Measurements from ENCODE around the gene RNF5.

RNF5 gene

DNA sequence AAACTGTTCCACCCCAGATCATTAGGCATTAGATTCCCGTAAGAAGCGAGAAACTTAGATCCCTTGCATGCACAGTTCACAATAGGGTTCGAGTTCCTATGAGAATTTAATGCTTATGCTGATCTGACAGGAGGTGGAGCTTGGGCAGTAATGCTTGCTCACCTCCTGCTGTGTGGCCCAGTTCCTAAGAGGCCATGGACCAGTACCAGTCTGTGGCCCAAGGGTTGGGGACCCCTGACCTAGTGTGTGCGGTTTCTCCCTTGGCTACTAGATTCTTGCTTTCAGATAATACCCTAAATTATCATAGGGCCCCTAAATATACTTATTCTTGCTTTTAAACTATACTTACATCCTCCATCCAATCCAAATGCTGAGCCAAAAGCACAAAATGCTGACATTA, 16.2 kb downstream of the RNF5 start:
- Histone ChIP-seq H3K9me3 (ENCODE audit: insufficient read depth, low read depth, low read length) (no peaks in the 10 kb centered on the region), H3K4me1 (ENCODE audit: control insufficient read depth in 1 of 2, insufficient read depth in 2 of 2, low read length in 2 of 2) (peaks cover 17 to 21% of the 10 kb centered on the region in 2 experiments), H2BK12ac (ENCODE audit: low read length) (no peak overlapping the region), H3K23ac (ENCODE audit: low read length) (no peak overlapping the region), H4K91ac (ENCODE audit: low read depth, low read length) (no peak overlapping the region), H3K4ac (ENCODE audit: low read depth, low read length) (no peak overlapping the region), H2AK5ac (ENCODE audit: low read length) (no peak overlapping the region), H3K14ac (ENCODE audit: low read length) (no peak overlapping the region), H3K9ac (ENCODE audit: low read length) (no peak overlapping the region), H3K4me2 (ENCODE audit: low read length) (no peak overlapping the region), H3K79me1 (ENCODE audit: low read length) (peaks cover 27% of the 10 kb centered on the region), H3K79me2 (ENCODE audit: control insufficient read depth, insufficient read depth, low read length, poor library complexity) (peaks cover 9% of the 10 kb centered on the region), H4K8ac (ENCODE audit: low read depth, low read length) (no peak overlapping the region), H3K36me3 (ENCODE audit: control insufficient read depth in 1 of 2, insufficient read depth in 2 of 2, low read length in 2 of 2) (no peaks in the 10 kb centered on the region), H2BK120ac (ENCODE audit: insufficient read depth, low read length, poor library complexity) (no peak overlapping the region), H3K27ac (ENCODE audit: low read depth, low read length) (no peak overlapping the region), H3K27me3 (ENCODE audit: insufficient read depth, low read length) (no peaks in the 10 kb centered on the region), H2BK5ac (ENCODE audit: low read depth, low read length, poor library complexity) (no peak overlapping the region), H4K12ac (ENCODE audit: low read depth, low read length) (no peak overlapping the region), H3K18ac (ENCODE audit: low read length) (no peak overlapping the region), H2AFZ (ENCODE audit: insufficient read depth, low read length, poor library complexity) (no peak overlapping the region), H3K4me3 (ENCODE audit: low read depth, low read length) (no peak overlapping the region)
- no peak for DNase-seq
- no CpG with 5 or more reads among the region's 4 CpGs for WGBS (ENCODE audit: extremely low coverage, insufficient coverage, insufficient read length)

DNA sequence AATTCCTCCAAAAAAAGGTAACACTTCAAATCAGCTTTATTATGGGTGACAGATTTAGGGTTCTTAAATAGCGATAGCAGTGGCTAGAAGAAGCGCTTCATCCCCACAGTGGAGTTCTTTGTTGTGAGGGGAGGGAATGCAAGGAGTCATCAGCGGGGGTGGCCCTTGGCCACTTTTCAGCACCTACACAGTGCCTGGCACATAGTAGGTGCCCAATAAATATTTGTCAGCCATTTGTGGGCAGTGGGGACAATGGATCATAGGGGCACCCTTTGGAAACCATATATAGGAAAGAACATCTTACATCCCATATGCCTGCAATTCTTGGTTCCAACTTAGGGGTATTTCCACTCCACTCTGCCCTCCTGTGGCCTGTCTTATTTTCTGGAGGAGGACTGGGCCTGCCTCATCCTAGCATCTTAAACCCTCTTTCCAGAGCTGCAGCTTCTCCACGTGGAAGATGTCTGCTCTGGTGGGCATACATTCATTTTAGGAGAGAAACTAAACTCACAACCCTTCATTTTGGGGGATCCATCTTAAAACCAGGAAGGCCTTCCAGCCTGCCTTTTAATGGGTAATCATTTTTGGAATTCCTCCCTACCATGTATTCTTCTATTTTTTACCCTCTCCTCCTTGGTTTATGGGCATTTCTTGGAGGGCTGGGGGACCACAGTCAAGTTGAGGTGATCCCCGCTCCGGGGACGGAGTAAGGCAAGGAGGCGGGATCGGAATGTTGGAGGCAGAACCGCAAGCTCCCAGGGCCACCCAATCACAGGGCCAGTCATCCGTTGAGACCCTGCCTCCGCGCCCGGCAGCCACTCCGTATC, 16.8 kb downstream of the RNF5 start:
- H3K4me3 ChIP-seq (ENCODE audit: low read depth, low read length), result no peak overlapping the region
- H3K14ac ChIP-seq (ENCODE audit: low read length), result peak overlapping the region; percentile 24
- no peaks in the 10 kb centered on the region for H3K27me3 ChIP-seq (ENCODE audit: insufficient read depth, low read length)
- peak overlapping the region; percentile 35 for H2BK12ac ChIP-seq (ENCODE audit: low read length)
- H2AK5ac ChIP-seq (ENCODE audit: low read length), result no peak overlapping the region
- H3K23ac ChIP-seq (ENCODE audit: low read length), result no peak overlapping the region
- no peaks in the 10 kb centered on the region for H3K9me3 ChIP-seq (ENCODE audit: insufficient read depth, low read depth, low read length)
- H3K79me2 ChIP-seq (ENCODE audit: control insufficient read depth, insufficient read depth, low read length, poor library complexity), result peaks cover 6% of the 10 kb centered on the region
- peak overlapping the region; percentile 55 for H4K8ac ChIP-seq (ENCODE audit: low read depth, low read length)
- no peaks in the 10 kb centered on the region for H3K36me3 ChIP-seq (ENCODE audit: control insufficient read depth in 1 of 2, insufficient read depth in 2 of 2, low read length in 2 of 2)
- no CpG with 5 or more reads among the region's 15 CpGs for WGBS (ENCODE audit: extremely low coverage, insufficient coverage, insufficient read length)
- H3K9ac ChIP-seq (ENCODE audit: low read length), result peak overlapping the region; percentile 68
- no peak overlapping the region for H2BK120ac ChIP-seq (ENCODE audit: insufficient read depth, low read length, poor library complexity)
- H4K91ac ChIP-seq (ENCODE audit: low read depth, low read length), result peak overlapping the region; percentile 41
- peak overlapping the region; percentile 34 for H4K12ac ChIP-seq (ENCODE audit: low read depth, low read length)
- peaks cover 17 to 21% of the 10 kb centered on the region in 2 experiments for H3K4me1 ChIP-seq (ENCODE audit: control insufficient read depth in 1 of 2, insufficient read depth in 2 of 2, low read length in 2 of 2)
- peak overlapping the region; percentile 68 for H3K4me2 ChIP-seq (ENCODE audit: low read length)
- peak overlapping the region; percentile 75 for H3K27ac ChIP-seq (ENCODE audit: low read depth, low read length)
- peak; percentile 55 to 82 for DNase-seq
- H2AFZ ChIP-seq (ENCODE audit: insufficient read depth, low read length, poor library complexity), result peak overlapping the region; percentile 15
- peak overlapping the region; percentile 19 for H3K4ac ChIP-seq (ENCODE audit: low read depth, low read length)
- peak overlapping the region; percentile 19 for H3K18ac ChIP-seq (ENCODE audit: low read length)
- H2BK5ac ChIP-seq (ENCODE audit: low read depth, low read length, poor library complexity), result peak overlapping the region; percentile 52
- peaks cover 24% of the 10 kb centered on the region for H3K79me1 ChIP-seq (ENCODE audit: low read length)

DNA sequence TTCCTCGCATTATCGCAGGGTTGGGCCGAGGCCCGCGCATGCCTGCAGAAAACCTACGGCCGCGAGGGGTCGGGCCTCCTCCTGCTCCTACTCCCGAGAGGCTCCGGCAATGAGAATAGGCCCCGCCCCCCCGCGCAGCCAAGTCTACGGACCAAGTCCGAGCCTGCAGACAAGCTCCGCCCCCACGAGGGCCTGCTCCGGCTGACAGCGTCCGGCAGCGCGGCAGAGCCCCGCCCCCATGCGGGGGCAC, 17.4 kb downstream of the RNF5 start:
- H3K9me3 ChIP-seq (ENCODE audit: insufficient read depth, low read depth, low read length), result no peaks in the 10 kb centered on the region
- peak overlapping the region; percentile 84 for H3K4me2 ChIP-seq (ENCODE audit: low read length)
- no peak overlapping the region for H4K8ac ChIP-seq (ENCODE audit: low read depth, low read length)
- no peak overlapping the region for H3K4ac ChIP-seq (ENCODE audit: low read depth, low read length)
- H2BK5ac ChIP-seq (ENCODE audit: low read depth, low read length, poor library complexity), result no peak overlapping the region
- H3K9ac ChIP-seq (ENCODE audit: low read length), result no peak overlapping the region
- peaks cover 17 to 21% of the 10 kb centered on the region in 2 experiments for H3K4me1 ChIP-seq (ENCODE audit: control insufficient read depth in 1 of 2, insufficient read depth in 2 of 2, low read length in 2 of 2)
- H3K4me3 ChIP-seq (ENCODE audit: low read depth, low read length), result no peak overlapping the region
- no peak overlapping the region for H2BK12ac ChIP-seq (ENCODE audit: low read length)
- peaks cover 4% of the 10 kb centered on the region for H3K79me2 ChIP-seq (ENCODE audit: control insufficient read depth, insufficient read depth, low read length, poor library complexity)
- no peak overlapping the region for H2AK5ac ChIP-seq (ENCODE audit: low read length)
- DNase-seq, result peak; percentile 100
- H4K12ac ChIP-seq (ENCODE audit: low read depth, low read length), result no peak overlapping the region
- H3K79me1 ChIP-seq (ENCODE audit: low read length), result peaks cover 20% of the 10 kb centered on the region
- H3K27me3 ChIP-seq (ENCODE audit: insufficient read depth, low read length), result no peaks in the 10 kb centered on the region
- no peaks in the 10 kb centered on the region for H3K36me3 ChIP-seq (ENCODE audit: control insufficient read depth in 1 of 2, insufficient read depth in 2 of 2, low read length in 2 of 2)
- no peak overlapping the region for H4K91ac ChIP-seq (ENCODE audit: low read depth, low read length)
- no peak overlapping the region for H2AFZ ChIP-seq (ENCODE audit: insufficient read depth, low read length, poor library complexity)
- peak overlapping the region; percentile 97 for H3K27ac ChIP-seq (ENCODE audit: low read depth, low read length)
- WGBS (ENCODE audit: extremely low coverage, insufficient coverage, insufficient read length), result no CpG with 5 or more reads among the region's 25 CpGs
- H3K18ac ChIP-seq (ENCODE audit: low read length), result no peak overlapping the region
- no peak overlapping the region for H2BK120ac ChIP-seq (ENCODE audit: insufficient read depth, low read length, poor library complexity)
- no peak overlapping the region for H3K23ac ChIP-seq (ENCODE audit: low read length)
- no peak overlapping the region for H3K14ac ChIP-seq (ENCODE audit: low read length)

DNA sequence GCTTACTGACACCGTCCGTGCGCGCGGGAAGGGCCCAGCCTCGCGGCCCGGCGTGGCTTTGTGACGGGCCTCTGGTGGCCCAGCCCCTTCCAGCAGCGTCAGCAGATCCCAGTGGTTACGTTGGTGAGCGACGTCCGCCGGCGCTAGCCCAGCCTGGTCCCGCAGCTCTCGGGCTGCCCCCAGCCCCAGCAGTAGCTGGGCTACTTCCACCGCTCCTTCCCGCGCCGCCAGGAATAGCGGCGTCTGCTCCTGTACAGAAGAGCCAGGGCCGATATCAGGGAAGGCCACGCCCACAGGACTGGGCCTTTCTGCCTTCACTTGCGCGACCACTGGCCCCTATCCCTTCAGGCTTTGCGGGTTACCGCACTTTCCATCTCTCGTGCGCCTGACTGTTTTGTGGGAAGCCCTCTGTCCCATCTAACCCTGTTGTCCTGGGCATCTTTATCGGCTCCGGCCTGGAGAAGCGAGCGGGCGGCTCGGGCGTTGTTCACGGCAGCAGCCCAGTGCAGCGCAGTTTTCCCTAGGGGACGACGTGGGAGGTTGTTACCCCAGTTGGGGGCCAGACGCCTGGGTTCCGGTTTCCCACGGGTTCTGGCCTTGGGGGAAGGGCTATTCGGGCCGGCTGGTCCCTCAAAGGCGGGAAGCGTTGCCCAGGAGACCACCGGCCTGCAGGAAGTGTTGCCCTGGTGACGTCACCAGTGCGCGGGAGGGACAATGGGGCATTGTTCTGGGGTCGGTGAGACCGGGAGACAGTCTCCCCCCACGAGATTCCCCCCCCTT, 17.9 kb downstream of the RNF5 start:
- H3K18ac ChIP-seq (ENCODE audit: low read length), result peak overlapping the region; percentile 60
- WGBS (ENCODE audit: extremely low coverage, insufficient coverage, insufficient read length), result no CpG with 5 or more reads among the region's 58 CpGs
- peak overlapping the region; percentile 97 for H3K27ac ChIP-seq (ENCODE audit: low read depth, low read length)
- peak overlapping the region; percentile 85 for H4K12ac ChIP-seq (ENCODE audit: low read depth, low read length)
- no peak overlapping the region for H3K23ac ChIP-seq (ENCODE audit: low read length)
- peak overlapping the region; percentile 67 for H2BK5ac ChIP-seq (ENCODE audit: low read depth, low read length, poor library complexity)
- H4K8ac ChIP-seq (ENCODE audit: low read depth, low read length), result peak overlapping the region; percentile 77
- H2AK5ac ChIP-seq (ENCODE audit: low read length), result peak overlapping the region; percentile 1
- peak overlapping the region; percentile 84 for H3K4me2 ChIP-seq (ENCODE audit: low read length)
- H3K4ac ChIP-seq (ENCODE audit: low read depth, low read length), result peak overlapping the region; percentile 17
- H2AFZ ChIP-seq (ENCODE audit: insufficient read depth, low read length, poor library complexity), result peak overlapping the region; percentile 77
- H2BK12ac ChIP-seq (ENCODE audit: low read length), result no peak overlapping the region
- peak overlapping the region; percentile 47 for H2BK120ac ChIP-seq (ENCODE audit: insufficient read depth, low read length, poor library complexity)
- no peaks in the 10 kb centered on the region for H3K36me3 ChIP-seq (ENCODE audit: control insufficient read depth in 1 of 2, insufficient read depth in 2 of 2, low read length in 2 of 2)
- H4K91ac ChIP-seq (ENCODE audit: low read depth, low read length), result peak overlapping the region; percentile 94
- H3K9ac ChIP-seq (ENCODE audit: low read length), result peak overlapping the region; percentile 91
- no peaks in the 10 kb centered on the region for H3K27me3 ChIP-seq (ENCODE audit: insufficient read depth, low read length)
- peaks cover 20% of the 10 kb centered on the region for H3K79me1 ChIP-seq (ENCODE audit: low read length)
- H3K4me3 ChIP-seq (ENCODE audit: low read depth, low read length), result peak overlapping the region; percentile 78
- H3K9me3 ChIP-seq (ENCODE audit: insufficient read depth, low read depth, low read length), result no peaks in the 10 kb centered on the region
- peaks cover 4% of the 10 kb centered on the region for H3K79me2 ChIP-seq (ENCODE audit: control insufficient read depth, insufficient read depth, low read length, poor library complexity)
- peak overlapping the region; percentile 62 for H3K14ac ChIP-seq (ENCODE audit: low read length)
- H3K4me1 ChIP-seq (ENCODE audit: control insufficient read depth in 1 of 2, insufficient read depth in 2 of 2, low read length in 2 of 2), result peaks cover 15 to 17% of the 10 kb centered on the region in 2 experiments
- no peak for DNase-seq

All from trophoblast cell (in vitro differentiated cells and primary cell).